GM12878 (cell line): ENCODE data around the gene AKAP17A. TPM values are rescaled to one million over a fixed set of nuclear protein-coding genes. Genes with fewer than 3 reads are reported as not detected.

ENCODE experiments used
- ATAC-seq: fragments of 200-7000 bp; cut with Tn5 transposase; 3 replicates; pipeline ENCODE4 v1.9.1; 2020; ENCODE audit warnings: mild to moderate bottlenecking, moderate library complexity
- BruUV-seq: library from RNA; stranded (reverse); fragments of 400-500 nt; replicated peaks from 2 replicates; lab custom pipeline; 2021; lab: Mats Ljungman, UMichigan
- CTCF ChIA-PET: fragments of 300-600 bp; sonication (Branson Sonifier 250); formaldehyde crosslinking; extraction: SDS; loops from one replicate; lab custom pipeline; 2021; ENCODE audit warnings: inconsistent platforms; lab: Yijun Ruan, JAX
- POLR2A ChIA-PET: fragments of 350-600 bp; formaldehyde crosslinking; extraction: SDS; loops from one replicate; lab custom pipeline; 2021; ENCODE audit warnings: inconsistent platforms; lab: Charles Lee
- RAD21 ChIA-PET: fragments of 300-600 bp; sonication (Branson Sonifier 250); formaldehyde crosslinking; loops from one replicate; lab custom pipeline; 2023; ENCODE audit warnings: antibody characterized with exemption; ENCODE audit not compliant: unreplicated experiment; lab: Charles Lee
- SMC1A ChIA-PET: fragments of 300-600 bp; sonication (Branson Sonifier 250); formaldehyde crosslinking; loops from one replicate; lab custom pipeline; 2023; ENCODE audit not compliant: unreplicated experiment, uncharacterized antibody; lab: Charles Lee
- DNase-seq: peaks from one replicate; pipeline ENCODE4 v3.0.0-alpha.2; 2011; ENCODE audit warnings: low read depth, low spot score
- FAIRE-seq: peaks from 3 replicates; lab custom pipeline; 2011; peaks lifted over from hg19 to GRCh38; lab: Jason Lieb, UNC
- H2AFZ ChIP-seq: 2 replicates; pipeline ENCODE4 v1.6.0; 2011; ENCODE audit warnings: low read depth, low read length, control low read depth; ENCODE audit not compliant: control insufficient read depth
- H3K27ac ChIP-seq: 2 replicates; pipeline ENCODE4 v1.5.1; 2011; ENCODE audit warnings: control low read depth; ENCODE audit not compliant: control insufficient read depth, insufficient read depth
- H3K27me3 ChIP-seq, 2 experiments: replicated peaks in 1 of 2; 2 replicates each; pipeline versions ENCODE4 v1.6.0 to v1.6.1; 2011; ENCODE audit warnings: low read length in 1 of 2; ENCODE audit not compliant: control insufficient read depth in 2 of 2, insufficient read depth in 2 of 2
- H3K36me3 ChIP-seq, 2 experiments: 2 replicates each; pipeline ENCODE4 v1.5.1; 2011; ENCODE audit warnings: low read length in 1 of 2; ENCODE audit not compliant: control insufficient read depth in 2 of 2, insufficient read depth in 2 of 2
- H3K4me1 ChIP-seq: 2 replicates; pipeline ENCODE4 v1.6.1; 2011; ENCODE audit warnings: mild to moderate bottlenecking, low read length, moderate library complexity, mixed read lengths; ENCODE audit not compliant: control insufficient read depth, insufficient read depth
- H3K4me2 ChIP-seq: 2 replicates; pipeline ENCODE4 v1.6.0; 2011; ENCODE audit warnings: control low read depth; ENCODE audit not compliant: control insufficient read depth, insufficient read depth
- H3K4me3 ChIP-seq: fragments of 200-600 bp; sonication (generic); 2 replicates; pipeline ENCODE4 v1.5.1; 2016
- H3K79me2 ChIP-seq: 2 replicates; pipeline ENCODE4 v1.6.0; 2011; ENCODE audit warnings: low read length; ENCODE audit not compliant: control insufficient read depth, insufficient read depth
- H3K9ac ChIP-seq: 2 replicates; pipeline ENCODE4 v1.8.0; 2011; ENCODE audit warnings: low read length, control low read depth, mixed read lengths; ENCODE audit not compliant: control insufficient read depth, insufficient read depth
- H3K9me3 ChIP-seq: replicated peaks from 3 replicates; pipeline ENCODE4 v1.5.1; 2011; ENCODE audit warnings: mild to moderate bottlenecking, low read length; ENCODE audit not compliant: control insufficient read depth, insufficient read depth
- H4K20me1 ChIP-seq: 2 replicates; pipeline ENCODE4 v1.6.0; 2011; ENCODE audit not compliant: control insufficient read depth, insufficient read depth
- KLF5 ChIP-seq: fragments of 450-650 bp; IDR thresholded peaks from 2 replicates; pipeline ENCODE4 v1.6.1; 2014; ENCODE audit warnings: mild to moderate bottlenecking; ENCODE audit not compliant: partially characterized antibody
- MEF2A ChIP-seq: IDR thresholded peaks from 2 replicates; pipeline ENCODE4 v1.6.1; 2011; ENCODE audit warnings: low read depth, mild to moderate bottlenecking, low read length, moderate library complexity; ENCODE audit not compliant: insufficient read depth
- MYB ChIP-seq: fragments of 150-350 bp; IDR thresholded peaks from 2 replicates; pipeline ENCODE4 v1.6.1; 2014; ENCODE audit warnings: mild to moderate bottlenecking, low read depth, low read length, borderline replicate concordance
- NFXL1 ChIP-seq: fragments of 450-650 bp; IDR thresholded peaks from 2 replicates; pipeline ENCODE4 v1.6.1; 2017; ENCODE audit warnings: antibody characterized with exemption, mild to moderate bottlenecking, borderline replicate concordance
- NFYA ChIP-seq: IDR thresholded peaks from 2 replicates; pipeline ENCODE4 v1.6.1; 2011; ENCODE audit warnings: low read depth, mild to moderate bottlenecking, low read length, improper control_type of control experiment, borderline replicate concordance
- SIN3A ChIP-seq: IDR thresholded peaks from 2 replicates; pipeline ENCODE4 v1.6.1; 2012; ENCODE audit warnings: low read depth, low read length, improper control_type of control experiment
- SREBF2 ChIP-seq: IDR thresholded peaks from 2 replicates; pipeline ENCODE4 v1.6.1; 2012; ENCODE audit warnings: mild to moderate bottlenecking, low read length
- WGBS: methylation state at CpG from one replicate; pipeline ENCODE4 v1.1.6; 2016; ENCODE audit warnings: low lambda C conversion rate; ENCODE audit not compliant: insufficient replicate concordance, insufficient coverage; ENCODE audit errors: missing lambda C conversion rate; 5-methylcytosine and 5-hydroxymethylcytosine counted together
- in situ Hi-C: fragments of 300-500 bp; cut with MboI; formaldehyde crosslinking; loops from 9 replicates; pipeline ENCODE4 v1.14.3; 2018; ENCODE audit warnings: mixed read lengths
- intact Hi-C: fragments of 100-400 bp; cut with micrococcal nuclease; formaldehyde crosslinking; loops from one replicate; pipeline ENCODE4 v1.14.2; 2022; ENCODE audit not compliant: unreplicated experiment
- polyA plus RNA-seq, 11 experiments: library from polyadenylated mRNA; depleted of rRNA in 4 of 11; unstranded in 6 of 11; stranded (reverse) in 5 of 11; fragments of >200 nt; fragmentation: Nextera tagmentation in 4 of 11; fragmentation: Illumina TruSeq in 1 of 11; extraction: Ambion mirVana in 4 of 11; extraction: Trizol in 1 of 11; gene quantifications; 1 replicate in 1 of 11; 2 replicates in 10 of 11; pipeline versions ENCODE4 v1.2.1 to v1.2.3, GENCODE V29; 2011 to 2016; ENCODE audit warnings: inconsistent platforms in 2 of 11, missing spikeins in 2 of 11, low read depth in 1 of 11
- total RNA-seq, 4 experiments: library from RNA; depleted of rRNA in 3 of 4; stranded (reverse); fragments of >200 nt in 3 of 4; fragmentation: Illumina TruSeq in 1 of 4; extraction: Trizol in 1 of 4; gene quantifications; 2 replicates each; pipeline versions ENCODE4 v1.2.1 to v1.2.3, GENCODE V29; 2013 to 2021
- TF ChIP-seq, protein P1 (sequence below): IDR thresholded peaks from 2 replicates; pipeline ENCODE4 v1.6.1; 2011; ENCODE audit warnings: low read depth, low read length, improper control_type of control experiment, borderline replicate concordance
- TF ChIP-seq, protein P2 (sequence below): fragments of 450-650 bp; IDR thresholded peaks from 2 replicates; pipeline ENCODE4 v1.6.1; 2016; ENCODE audit warnings: mild to moderate bottlenecking
- TF ChIP-seq, protein P3 (sequence below): fragments of 450-650 bp; formaldehyde crosslinking; IDR thresholded peaks from 2 replicates; pipeline ENCODE4 v1.5.0; 2022; ENCODE audit warnings: mild to moderate bottlenecking, missing genetic modification characterization

AKAP17A gene
- total and polyA plus RNA-seq, 10 of the 15 experiments (the other 5 are each of a cell fraction or from before 2014, with no cell fraction given), result 3.0 to 55.8 (median 25.5) TPM

DNA sequence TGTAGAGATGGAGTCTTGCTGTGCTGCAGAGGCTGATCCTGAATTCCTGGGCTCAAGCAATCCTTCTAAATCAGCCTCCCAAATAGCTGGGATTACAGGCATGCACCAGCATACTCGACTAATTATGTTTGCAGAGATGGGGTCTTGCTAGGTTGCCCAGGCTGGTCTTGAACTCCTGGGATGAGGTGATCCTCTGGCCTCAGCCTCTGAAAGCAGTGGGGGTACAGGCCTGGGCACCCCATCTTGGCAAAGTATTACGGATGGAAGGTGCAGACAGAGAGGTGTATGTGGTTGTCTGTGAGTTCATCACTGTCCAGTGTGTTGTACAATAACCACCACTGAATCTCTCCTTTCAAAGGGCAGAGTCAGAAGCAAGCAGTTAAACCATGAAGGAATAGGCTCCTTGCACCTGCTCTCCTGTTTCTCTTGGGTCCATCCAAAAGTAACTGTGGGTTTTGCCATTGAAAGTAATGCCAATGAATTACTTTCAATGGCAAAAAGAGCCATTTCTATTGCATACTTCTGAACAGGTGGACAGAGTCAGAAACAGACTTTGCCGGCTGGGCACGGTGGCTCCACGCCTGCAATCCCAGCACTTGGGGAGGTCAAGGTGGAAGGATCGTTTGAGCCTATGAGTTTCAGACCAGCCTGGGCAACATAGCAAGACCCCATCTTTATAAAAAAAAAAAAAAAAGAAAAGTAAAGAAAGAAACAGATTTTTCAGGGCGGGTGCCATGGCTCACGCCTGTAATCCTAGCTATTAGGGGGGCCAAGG lies 7.0 kb upstream of the AKAP17A start:
- WGBS, result 91% methylated on average over 8 of the region's 8 CpGs
- CTCF ChIA-PET, result no interaction called here
- Histone ChIP-seq H3K4me2 (no peak overlapping the region), H2AFZ (no peak overlapping the region), H4K20me1 (no peaks in the 10 kb centered on the region), H3K36me3 (no peaks in the 10 kb centered on the region)
- POLR2A ChIA-PET, result no interaction called here
- TF ChIP-seq, protein P1, sequence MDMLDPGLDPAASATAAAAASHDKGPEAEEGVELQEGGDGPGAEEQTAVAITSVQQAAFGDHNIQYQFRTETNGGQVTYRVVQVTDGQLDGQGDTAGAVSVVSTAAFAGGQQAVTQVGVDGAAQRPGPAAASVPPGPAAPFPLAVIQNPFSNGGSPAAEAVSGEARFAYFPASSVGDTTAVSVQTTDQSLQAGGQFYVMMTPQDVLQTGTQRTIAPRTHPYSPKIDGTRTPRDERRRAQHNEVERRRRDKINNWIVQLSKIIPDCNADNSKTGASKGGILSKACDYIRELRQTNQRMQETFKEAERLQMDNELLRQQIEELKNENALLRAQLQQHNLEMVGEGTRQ, result no peak
- TF ChIP-seq NFYA (no peak), SREBF2 (no peak), KLF5 (no peak), NFXL1 (no peak), MYB (no peak), MEF2A (no peak), SIN3A (no peak)
- TF ChIP-seq, protein P2, sequence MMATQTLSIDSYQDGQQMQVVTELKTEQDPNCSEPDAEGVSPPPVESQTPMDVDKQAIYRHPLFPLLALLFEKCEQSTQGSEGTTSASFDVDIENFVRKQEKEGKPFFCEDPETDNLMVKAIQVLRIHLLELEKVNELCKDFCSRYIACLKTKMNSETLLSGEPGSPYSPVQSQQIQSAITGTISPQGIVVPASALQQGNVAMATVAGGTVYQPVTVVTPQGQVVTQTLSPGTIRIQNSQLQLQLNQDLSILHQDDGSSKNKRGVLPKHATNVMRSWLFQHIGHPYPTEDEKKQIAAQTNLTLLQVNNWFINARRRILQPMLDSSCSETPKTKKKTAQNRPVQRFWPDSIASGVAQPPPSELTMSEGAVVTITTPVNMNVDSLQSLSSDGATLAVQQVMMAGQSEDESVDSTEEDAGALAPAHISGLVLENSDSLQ, result no peak
- TF ChIP-seq, protein P3, sequence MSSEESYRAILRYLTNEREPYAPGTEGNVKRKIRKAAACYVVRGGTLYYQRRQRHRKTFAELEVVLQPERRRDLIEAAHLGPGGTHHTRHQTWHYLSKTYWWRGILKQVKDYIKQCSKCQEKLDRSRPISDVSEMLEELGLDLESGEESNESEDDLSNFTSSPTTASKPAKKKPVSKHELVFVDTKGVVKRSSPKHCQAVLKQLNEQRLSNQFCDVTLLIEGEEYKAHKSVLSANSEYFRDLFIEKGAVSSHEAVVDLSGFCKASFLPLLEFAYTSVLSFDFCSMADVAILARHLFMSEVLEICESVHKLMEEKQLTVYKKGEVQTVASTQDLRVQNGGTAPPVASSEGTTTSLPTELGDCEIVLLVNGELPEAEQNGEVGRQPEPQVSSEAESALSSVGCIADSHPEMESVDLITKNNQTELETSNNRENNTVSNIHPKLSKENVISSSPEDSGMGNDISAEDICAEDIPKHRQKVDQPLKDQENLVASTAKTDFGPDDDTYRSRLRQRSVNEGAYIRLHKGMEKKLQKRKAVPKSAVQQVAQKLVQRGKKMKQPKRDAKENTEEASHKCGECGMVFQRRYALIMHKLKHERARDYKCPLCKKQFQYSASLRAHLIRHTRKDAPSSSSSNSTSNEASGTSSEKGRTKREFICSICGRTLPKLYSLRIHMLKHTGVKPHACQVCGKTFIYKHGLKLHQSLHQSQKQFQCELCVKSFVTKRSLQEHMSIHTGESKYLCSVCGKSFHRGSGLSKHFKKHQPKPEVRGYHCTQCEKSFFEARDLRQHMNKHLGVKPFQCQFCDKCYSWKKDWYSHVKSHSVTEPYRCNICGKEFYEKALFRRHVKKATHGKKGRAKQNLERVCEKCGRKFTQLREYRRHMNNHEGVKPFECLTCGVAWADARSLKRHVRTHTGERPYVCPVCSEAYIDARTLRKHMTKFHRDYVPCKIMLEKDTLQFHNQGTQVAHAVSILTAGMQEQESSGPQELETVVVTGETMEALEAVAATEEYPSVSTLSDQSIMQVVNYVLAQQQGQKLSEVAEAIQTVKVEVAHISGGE (CRISPR knock-in tag), result no peak
- TF ChIP-seq, all 136 proteins: peak for 0
- no peak for DNase-seq
- intact Hi-C loops (loop anchor here (5.0 kb wide), 2 partner anchors 102 to 117 kb away; no protein-coding TSS in a partner anchor), in situ Hi-C loops (loop anchor here (5.0 kb wide), 1 partner anchor 127 kb away; no protein-coding TSS in a partner anchor)
- H3K4me3 ChIP-seq, result no peak overlapping the region
- SMC1A ChIA-PET, result no interaction called here
- H3K27me3 ChIP-seq, result no peaks in the 10 kb centered on the region
- H3K27ac ChIP-seq, result no peak overlapping the region
- H3K79me2 ChIP-seq, result no peaks in the 10 kb centered on the region
- peaks cover 16% of the 10 kb centered on the region for H3K4me1 ChIP-seq
- no peak for FAIRE-seq
- BruUV-seq, result no TSS peak
- ATAC-seq, result no peak
- RAD21 ChIA-PET, result no interaction called here
- H3K9me3 ChIP-seq, result no peaks in the 10 kb centered on the region
- H3K9ac ChIP-seq, result no peak overlapping the region
